ENCODE data around the gene MAGI1. TPM values are rescaled to one million over a fixed set of nuclear protein-coding genes. Genes with fewer than 3 reads are reported as not detected.
A peak's percentile ranks its signal among the peaks of the same experiment; 100 is the strongest.

MAGI1 gene
- polyA plus RNA-seq, 1 of the 3 experiments (the other 2 are of a cell fraction): 10.3 TPM

GRCh38 chr3:65438612-65439011, 600.1 kb downstream of the MAGI1 start (continued):
- TF ChIP-seq GABPA (IDR thresholded peaks at IDR 0.05; ENCODE audit: low read depth) (no peak), RAD21 (IDR thresholded peaks at IDR 0.05; ENCODE audit: low read length) (no peak)

- peaks cover 25 to 32% of the 10 kb centered on the region in 2 experiments for H3K36me3 ChIP-seq (replicated peaks in 1 of 2; ENCODE audit: control insufficient read depth in 1 of 2, insufficient read depth in 2 of 2, low read length in 1 of 2)
- TF ChIP-seq ELF1 (IDR thresholded peaks at IDR 0.05): no peak
- TF ChIP-seq FOSL2 (IDR thresholded peaks at IDR 0.05; ENCODE audit: borderline replicate concordance, low read depth): no peak
- no peak for TF ChIP-seq MAX (IDR thresholded peaks at IDR 0.05; ENCODE audit: low read depth)
- no peak for TF ChIP-seq MEF2A (IDR thresholded peaks at IDR 0.05; ENCODE audit: borderline replicate concordance, low read depth)
- TF ChIP-seq FOXJ3 (CRISPR knock-in tag; IDR thresholded peaks at IDR 0.05): no peak
- no peaks in the 10 kb centered on the region for H3K9me3 ChIP-seq
- no peak overlapping the region for H3K27ac ChIP-seq (ENCODE audit: low read depth in 2 of 2, low read length in 1 of 2)
- DNase-seq: no peak
- no peaks in the 10 kb centered on the region for H3K27me3 ChIP-seq (ENCODE audit: insufficient read depth)
- no peak overlapping the region for H3K9ac ChIP-seq
- CTCF ChIA-PET: interaction anchor here (1.1 to 6.9 kb wide), 10 partner anchors 13 to 906 kb away, joined by 3 to 139 read pairs (median 19); no protein-coding TSS in a partner anchor
- no peaks in the 10 kb centered on the region for H3K9me2 ChIP-seq
- H3K4me3 ChIP-seq (ENCODE audit: low read depth in 2 of 2, low read length in 1 of 2): no peak overlapping the region
- no peaks in the 10 kb centered on the region for H4K20me1 ChIP-seq (ENCODE audit: insufficient read depth)
- no peaks in the 10 kb centered on the region for H3F3A ChIP-seq (replicated peaks; ENCODE audit: insufficient read depth)
- H3K4me2 ChIP-seq: no peak overlapping the region
- 96% methylated on average over 3 of the region's 3 CpGs for WGBS (ENCODE audit: low lambda C conversion rate)
- H2AFZ ChIP-seq (ENCODE audit: low read depth): no peak overlapping the region
- no peaks in the 10 kb centered on the region for H3K79me2 ChIP-seq (ENCODE audit: insufficient read depth)
- POLR2A ChIA-PET: no interaction called here
- H3K4me1 ChIP-seq (ENCODE audit: control insufficient read depth in 1 of 2, insufficient read depth in 2 of 2, low read depth in 1 of 2, low read length in 1 of 2): peaks cover 0 to 15% of the 10 kb centered on the region in 2 experiments; a peak in 2 of 4 replicates
Measured at GRCh38 chr3:65438096-65438495, 600.6 kb downstream of the MAGI1 start.

- H3K79me2 ChIP-seq (ENCODE audit: insufficient read depth): no peaks in the 10 kb centered on the region
- H3K9ac ChIP-seq: no peak overlapping the region
- H3K36me3 ChIP-seq (replicated peaks in 1 of 2; ENCODE audit: control insufficient read depth in 1 of 2, insufficient read depth in 2 of 2, low read length in 1 of 2): peaks cover 22 to 31% of the 10 kb centered on the region in 2 experiments
- no peaks in the 10 kb centered on the region for H3F3A ChIP-seq (replicated peaks; ENCODE audit: insufficient read depth)
- H3K27ac ChIP-seq (ENCODE audit: low read depth in 2 of 2, low read length in 1 of 2): peak overlapping the region in 1 of 2 experiments; percentile 60; a peak in 2 of 4 replicates
- CTCF ChIA-PET: interaction anchor here (0.7 to 6.9 kb wide), 23 partner anchors 11 to 1301 kb away, joined by 3 to 139 read pairs (median 4); no protein-coding TSS in a partner anchor
- H3K27me3 ChIP-seq (ENCODE audit: insufficient read depth): no peaks in the 10 kb centered on the region
- H3K4me3 ChIP-seq (ENCODE audit: low read depth in 2 of 2, low read length in 1 of 2): no peak overlapping the region; a peak in 1 of 4 replicates
- H4K20me1 ChIP-seq (ENCODE audit: insufficient read depth): no peaks in the 10 kb centered on the region
- peak; percentile 53 for DNase-seq
- WGBS (ENCODE audit: low lambda C conversion rate): 52% methylated on average over 1 of the region's 1 CpG
- no peaks in the 10 kb centered on the region for H3K9me3 ChIP-seq
- no peak overlapping the region for H3K4me2 ChIP-seq
- POLR2A ChIA-PET: no interaction called here
- H2AFZ ChIP-seq (ENCODE audit: low read depth): no peak overlapping the region
- no peak for TF ChIP-seq MEF2A (IDR thresholded peaks at IDR 0.05; ENCODE audit: borderline replicate concordance, low read depth)
- TF ChIP-seq EP300 (IDR thresholded peaks at IDR 0.05; ENCODE audit: borderline replicate concordance in 1 of 2, low read depth in 1 of 2, low read length in 1 of 2): peak in 1 of 2 experiments; percentile 52; a peak in 1 of 4 replicates
- no peak for TF ChIP-seq MAX (IDR thresholded peaks at IDR 0.05; ENCODE audit: low read depth)
- peak; percentile 52; the same call in 1 of the 2 replicates for TF ChIP-seq GATA2 (CRISPR knock-in tag; IDR thresholded peaks at IDR 0.05)
- peak; percentile 19; the same call in 1 of the 2 replicates for TF ChIP-seq MXI1 (IDR thresholded peaks at IDR 0.05; ENCODE audit: low read depth, low read length)
- no peak for TF ChIP-seq POLR2AphosphoS5 (IDR thresholded peaks at IDR 0.05; ENCODE audit: low read depth, low read length)
- TF ChIP-seq NFIC (IDR thresholded peaks at IDR 0.05; ENCODE audit: borderline replicate concordance): no peak
- TF ChIP-seq FOXM1 (IDR thresholded peaks at IDR 0.05; ENCODE audit: low read depth): no peak
- no peak for TF ChIP-seq REST (IDR thresholded peaks at IDR 0.05; ENCODE audit: low read depth, low read length)
- TF ChIP-seq SMC3 (IDR thresholded peaks at IDR 0.05; ENCODE audit: low read depth, low read length): peak; percentile 75; the same call in 1 of the 2 replicates
- TF ChIP-seq RAD21 (IDR thresholded peaks at IDR 0.05; ENCODE audit: low read length): peak; percentile 97
- peak; percentile 63; the same call in 1 of the 2 replicates for TF ChIP-seq RCOR1 (IDR thresholded peaks at IDR 0.05; ENCODE audit: low read length)
- TF ChIP-seq CTCF (IDR thresholded peaks at IDR 0.05): peak; percentile 55
- H3K9me2 ChIP-seq: no peaks in the 10 kb centered on the region
- H3K4me1 ChIP-seq (ENCODE audit: control insufficient read depth in 1 of 2, insufficient read depth in 2 of 2, low read depth in 1 of 2, low read length in 1 of 2): peaks cover 0 to 19% of the 10 kb centered on the region in 2 experiments; a peak in 2 of 4 replicates
Measured at GRCh38 chr3:65436580-65436979, 602.1 kb downstream of the MAGI1 start.

All from SK-N-SH (cell line).